WTC11 (cell line): Measurements from ENCODE around the gene CABP2. TPM values are rescaled to one million over a fixed set of nuclear protein-coding genes. Genes with fewer than 3 reads are reported as not detected.

Experiments
- ATAC-seq: fragments of 200-7000 bp; cut with Tn5 transposase; 2 replicates; pipeline ENCODE4 v1.10.0; 2021; ENCODE audit warnings: mild to moderate bottlenecking, moderate library complexity
- CTCF ChIA-PET: fragments of 300-600 bp; sonication (Branson Sonifier 250); formaldehyde crosslinking; loops from one replicate; lab custom pipeline; 2021; ENCODE audit warnings: antibody characterized with exemption; lab: Charles Lee
- POLR2A ChIA-PET: fragments of 350-600 bp; sonication (Branson Sonifier 250); formaldehyde crosslinking; loops from one replicate; lab custom pipeline; 2021; ENCODE audit warnings: antibody characterized with exemption; lab: Charles Lee
- DNase-seq: peaks from one replicate; pipeline ENCODE4 v3.0.0; 2021; ENCODE audit warnings: low spot score
- H3K27ac Mint-ChIP-seq: 2 replicates; pipeline ENCODE4 v1.8.0; 2021; ENCODE audit warnings: mixed read lengths
- H3K27me3 Mint-ChIP-seq: 2 replicates; pipeline ENCODE4 v1.8.0; 2021; ENCODE audit warnings: low read depth, mild to moderate bottlenecking, moderate library complexity, mixed read lengths
- H3K36me3 Mint-ChIP-seq: 2 replicates; pipeline ENCODE4 v1.8.0; 2021; ENCODE audit warnings: mixed read lengths
- H3K4me1 Mint-ChIP-seq: 2 replicates; pipeline ENCODE4 v1.8.0; 2022; ENCODE audit warnings: mixed read lengths
- H3K4me3 Mint-ChIP-seq: 2 replicates; pipeline ENCODE4 v1.8.0; 2021; ENCODE audit warnings: mild to moderate bottlenecking, moderate library complexity, mixed read lengths
- H3K9me3 Mint-ChIP-seq: 2 replicates; pipeline ENCODE4 v1.8.0; 2021; ENCODE audit warnings: mixed read lengths
- CDX4 ChIP-seq: fragments of 250-450 bp; sonication (Bioruptor Pico); IDR thresholded peaks from 2 replicates; pipeline ENCODE4 v1.9.0; 2021; ENCODE audit warnings: moderate library complexity, mild to moderate bottlenecking, inconsistent platforms, borderline replicate concordance
- CREB1 ChIP-seq: sonication (generic); formaldehyde crosslinking; IDR thresholded peaks from 2 replicates; pipeline ENCODE4 v1.8.0; 2023; ENCODE audit warnings: mild to moderate bottlenecking, missing genetic modification reagents
- CREM ChIP-seq: sonication (generic); formaldehyde crosslinking; IDR thresholded peaks from 2 replicates; pipeline ENCODE4 v1.8.1; 2022; ENCODE audit warnings: mild to moderate bottlenecking, missing genetic modification reagents, moderate library complexity
- FOXK1 ChIP-seq: sonication (generic); formaldehyde crosslinking; IDR thresholded peaks from 2 replicates; pipeline ENCODE4 v1.8.0; 2022; ENCODE audit warnings: mild to moderate bottlenecking, moderate library complexity, missing genetic modification reagents
- FOXP4 ChIP-seq: sonication (generic); formaldehyde crosslinking; IDR thresholded peaks from 2 replicates; pipeline ENCODE4 v1.8.0; 2022; ENCODE audit warnings: mild to moderate bottlenecking, missing genetic modification reagents
- GRHL2 ChIP-seq: fragments of 250-450 bp; sonication (Bioruptor Pico); IDR thresholded peaks from 2 replicates; pipeline ENCODE4 v1.8.0; 2022; ENCODE audit warnings: mild to moderate bottlenecking, moderate library complexity; ENCODE audit not compliant: insufficient replicate concordance, severe bottlenecking
- HMGA2 ChIP-seq: fragments of 250-450 bp; sonication (Bioruptor Pico); IDR thresholded peaks from 2 replicates; pipeline ENCODE4 v1.4.0; 2021; ENCODE audit warnings: mild to moderate bottlenecking, moderate library complexity
- MXD4 ChIP-seq: fragments of 250-450 bp; sonication (Bioruptor Pico); IDR thresholded peaks from 2 replicates; pipeline ENCODE4 v1.8.0; 2021; ENCODE audit warnings: mild to moderate bottlenecking, moderate library complexity, borderline replicate concordance
- STAT6 ChIP-seq: sonication (generic); formaldehyde crosslinking; conservative IDR thresholded peaks from 2 replicates; pipeline ENCODE4 v1.8.1; 2023; ENCODE audit warnings: mild to moderate bottlenecking, low read depth, missing genetic modification reagents, moderate library complexity
- TEAD1 ChIP-seq: sonication (generic); formaldehyde crosslinking; IDR thresholded peaks from 2 replicates; pipeline ENCODE4 v1.8.0; 2022; ENCODE audit warnings: mild to moderate bottlenecking, missing genetic modification reagents
- ZBTB43 ChIP-seq: sonication (generic); formaldehyde crosslinking; IDR thresholded peaks from 2 replicates; pipeline ENCODE4 v1.8.1; 2023; ENCODE audit warnings: mild to moderate bottlenecking, missing genetic modification reagents
- ZNF317 ChIP-seq: sonication (generic); formaldehyde crosslinking; IDR thresholded peaks from 2 replicates; pipeline ENCODE4 v1.8.1; 2023; ENCODE audit warnings: low read depth, mild to moderate bottlenecking, moderate library complexity, missing genetic modification reagents, borderline replicate concordance
- ZNF425 ChIP-seq: fragments of 250-450 bp; sonication (Bioruptor Pico); conservative IDR thresholded peaks from 2 replicates; pipeline ENCODE4 v1.9.0; 2021; ENCODE audit warnings: mild to moderate bottlenecking
- total RNA-seq: library from RNA; stranded (reverse); gene quantifications from 3 replicates; pipeline ENCODE4 v1.2.3, GENCODE V29; 2021
- TF ChIP-seq, protein P1 (sequence below): fragments of 250-450 bp; sonication (Bioruptor Pico); IDR thresholded peaks from 2 replicates; pipeline ENCODE4 v2.1.2; 2022; ENCODE audit warnings: mild to moderate bottlenecking, moderate library complexity
- TF ChIP-seq, protein P2 (sequence below): sonication (generic); formaldehyde crosslinking; IDR thresholded peaks from 2 replicates; pipeline ENCODE4 v1.8.0; 2022; ENCODE audit warnings: mild to moderate bottlenecking, missing genetic modification reagents
- TF ChIP-seq, protein P3 (sequence below): sonication (generic); formaldehyde crosslinking; IDR thresholded peaks from 2 replicates; pipeline ENCODE4 v1.8.0; 2023; ENCODE audit warnings: missing genetic modification reagents, mild to moderate bottlenecking, borderline replicate concordance

Gene CABP2
- total RNA-seq, 1 experiment from 2014 or later: not detected

GRCh38 chr11:67489885-67490726, 33.1 kb downstream of the CABP2 start:
- DNase-seq: no peak
- Mint-ChIP-seq H3K36me3 (peaks cover 10% of the 10 kb centered on the region; the same call in 1 of the 2 replicates), H3K4me1 (peaks cover 6% of the 10 kb centered on the region), H3K9me3 (no peaks in the 10 kb centered on the region), H3K4me3 (no peak overlapping the region), H3K27me3 (no peaks in the 10 kb centered on the region; the same call in 1 of the 2 replicates), H3K27ac (no peak overlapping the region)
- TF ChIP-seq, protein P1, sequence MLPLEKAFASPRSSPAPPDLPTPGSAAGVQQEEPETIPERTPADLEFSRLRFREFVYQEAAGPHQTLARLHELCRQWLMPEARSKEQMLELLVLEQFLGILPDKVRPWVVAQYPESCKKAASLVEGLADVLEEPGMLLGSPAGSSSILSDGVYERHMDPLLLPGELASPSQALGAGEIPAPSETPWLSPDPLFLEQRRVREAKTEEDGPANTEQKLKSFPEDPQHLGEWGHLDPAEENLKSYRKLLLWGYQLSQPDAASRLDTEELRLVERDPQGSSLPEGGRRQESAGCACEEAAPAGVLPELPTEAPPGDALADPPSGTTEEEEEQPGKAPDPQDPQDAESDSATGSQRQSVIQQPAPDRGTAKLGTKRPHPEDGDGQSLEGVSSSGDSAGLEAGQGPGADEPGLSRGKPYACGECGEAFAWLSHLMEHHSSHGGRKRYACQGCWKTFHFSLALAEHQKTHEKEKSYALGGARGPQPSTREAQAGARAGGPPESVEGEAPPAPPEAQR (CRISPR knock-in tag): no peak
- no peak for TF ChIP-seq ZBTB43
- ATAC-seq: no peak
- CTCF ChIA-PET: interaction anchor here (1.1 kb wide), 1 partner anchor 22 kb away, joined by 3 read pairs; no protein-coding TSS in a partner anchor
- POLR2A ChIA-PET: no interaction called here

DNA sequence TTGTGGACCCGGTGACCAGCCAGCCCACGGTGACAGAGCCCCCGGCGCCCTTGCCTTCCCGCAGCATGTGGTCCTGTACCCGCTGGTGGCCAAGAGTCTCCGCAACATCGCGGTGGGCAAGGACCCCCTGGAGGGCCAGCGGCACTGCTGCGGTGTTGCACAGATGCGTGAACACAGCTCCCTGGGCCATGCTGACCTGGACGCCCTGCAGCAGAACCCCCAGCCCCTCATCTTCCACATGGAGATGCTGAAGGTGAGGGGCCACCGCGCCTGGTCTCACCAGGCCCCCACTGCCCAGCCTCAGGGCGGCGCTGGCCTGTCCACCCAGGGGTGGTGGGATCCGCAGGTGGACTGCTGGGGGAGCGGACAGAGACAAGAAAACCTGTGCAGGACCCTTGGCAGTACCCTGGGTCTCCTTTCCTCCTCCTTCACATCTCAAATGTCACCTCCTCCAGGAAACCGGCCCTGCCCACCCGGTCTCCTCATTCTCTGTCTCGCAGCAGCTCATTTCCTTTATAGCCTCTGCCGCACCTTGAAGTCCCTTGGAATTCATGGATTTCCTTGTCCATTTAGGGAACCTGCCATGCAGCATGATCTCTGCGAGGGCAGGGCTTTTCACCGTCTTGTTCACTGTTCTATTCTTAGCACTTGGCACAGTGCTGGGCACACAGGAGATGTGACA, 33.9 kb downstream of the CABP2 start:
- ChIA-PET CTCF (no interaction called here), POLR2A (no interaction called here)
- ATAC-seq (no peak), DNase-seq (no peak)
- Mint-ChIP-seq H3K36me3 (peaks cover 10% of the 10 kb centered on the region; the same call in 1 of the 2 replicates), H3K27me3 (peaks cover 6% of the 10 kb centered on the region), H3K4me1 (peaks cover 10% of the 10 kb centered on the region), H3K4me3 (no peak overlapping the region), H3K27ac (no peak overlapping the region), H3K9me3 (no peaks in the 10 kb centered on the region)
- TF ChIP-seq, protein P2, sequence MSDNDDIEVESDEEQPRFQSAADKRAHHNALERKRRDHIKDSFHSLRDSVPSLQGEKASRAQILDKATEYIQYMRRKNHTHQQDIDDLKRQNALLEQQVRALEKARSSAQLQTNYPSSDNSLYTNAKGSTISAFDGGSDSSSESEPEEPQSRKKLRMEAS (CRISPR knock-in tag): no peak
- TF ChIP-seq CREM (CRISPR knock-in tag) (no peak), HMGA2 (CRISPR knock-in tag) (no peak), ZNF425 (CRISPR knock-in tag) (no peak), GRHL2 (CRISPR knock-in tag) (no peak), ZNF317 (CRISPR knock-in tag) (no peak), FOXK1 (CRISPR knock-in tag) (no peak), CDX4 (no peak), TEAD1 (CRISPR knock-in tag) (no peak), MXD4 (CRISPR knock-in tag) (no peak), STAT6 (CRISPR knock-in tag) (no peak), CREB1 (no peak), FOXP4 (CRISPR knock-in tag) (no peak)
- TF ChIP-seq, protein P3, sequence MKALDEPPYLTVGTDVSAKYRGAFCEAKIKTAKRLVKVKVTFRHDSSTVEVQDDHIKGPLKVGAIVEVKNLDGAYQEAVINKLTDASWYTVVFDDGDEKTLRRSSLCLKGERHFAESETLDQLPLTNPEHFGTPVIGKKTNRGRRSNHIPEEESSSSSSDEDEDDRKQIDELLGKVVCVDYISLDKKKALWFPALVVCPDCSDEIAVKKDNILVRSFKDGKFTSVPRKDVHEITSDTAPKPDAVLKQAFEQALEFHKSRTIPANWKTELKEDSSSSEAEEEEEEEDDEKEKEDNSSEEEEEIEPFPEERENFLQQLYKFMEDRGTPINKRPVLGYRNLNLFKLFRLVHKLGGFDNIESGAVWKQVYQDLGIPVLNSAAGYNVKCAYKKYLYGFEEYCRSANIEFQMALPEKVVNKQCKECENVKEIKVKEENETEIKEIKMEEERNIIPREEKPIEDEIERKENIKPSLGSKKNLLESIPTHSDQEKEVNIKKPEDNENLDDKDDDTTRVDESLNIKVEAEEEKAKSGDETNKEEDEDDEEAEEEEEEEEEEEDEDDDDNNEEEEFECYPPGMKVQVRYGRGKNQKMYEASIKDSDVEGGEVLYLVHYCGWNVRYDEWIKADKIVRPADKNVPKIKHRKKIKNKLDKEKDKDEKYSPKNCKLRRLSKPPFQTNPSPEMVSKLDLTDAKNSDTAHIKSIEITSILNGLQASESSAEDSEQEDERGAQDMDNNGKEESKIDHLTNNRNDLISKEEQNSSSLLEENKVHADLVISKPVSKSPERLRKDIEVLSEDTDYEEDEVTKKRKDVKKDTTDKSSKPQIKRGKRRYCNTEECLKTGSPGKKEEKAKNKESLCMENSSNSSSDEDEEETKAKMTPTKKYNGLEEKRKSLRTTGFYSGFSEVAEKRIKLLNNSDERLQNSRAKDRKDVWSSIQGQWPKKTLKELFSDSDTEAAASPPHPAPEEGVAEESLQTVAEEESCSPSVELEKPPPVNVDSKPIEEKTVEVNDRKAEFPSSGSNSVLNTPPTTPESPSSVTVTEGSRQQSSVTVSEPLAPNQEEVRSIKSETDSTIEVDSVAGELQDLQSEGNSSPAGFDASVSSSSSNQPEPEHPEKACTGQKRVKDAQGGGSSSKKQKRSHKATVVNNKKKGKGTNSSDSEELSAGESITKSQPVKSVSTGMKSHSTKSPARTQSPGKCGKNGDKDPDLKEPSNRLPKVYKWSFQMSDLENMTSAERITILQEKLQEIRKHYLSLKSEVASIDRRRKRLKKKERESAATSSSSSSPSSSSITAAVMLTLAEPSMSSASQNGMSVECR (CRISPR knock-in tag): no peak
